Hippocampal formation (tissue), 2 donors: ENCODE measurements around the gene PLEKHA1.

ENCODE experiments used
- DNase-seq, 2 donors: peaks; one replicate each; lab custom pipeline; 2025; lab: John Stamatoyannopoulos, UW

PLEKHA1 gene

GRCh38 chr10:122346326-122346950 is 28.1 kb upstream of the PLEKHA1 start:
- no peak for DNase-seq

GRCh38 chr10:122347170-122347841 is 27.2 kb upstream of the PLEKHA1 start:
- DNase-seq = no peak

- DNase-seq = no peak
Measured at GRCh38 chr10:122348512-122348911, 26.0 kb upstream of the PLEKHA1 start.

GRCh38 chr10:122348935-122349361 is 25.6 kb upstream of the PLEKHA1 start:
- no peak for DNase-seq

GRCh38 chr10:122349758-122350369 is 24.6 kb upstream of the PLEKHA1 start:
- no peak for DNase-seq

- DNase-seq = no peak
Measured at GRCh38 chr10:122350893-122351292, 23.6 kb upstream of the PLEKHA1 start.

GRCh38 chr10:122352817-122353525 is 21.5 kb upstream of the PLEKHA1 start:
- DNase-seq = no peak

GRCh38 chr10:122354383-122354782 is 20.1 kb upstream of the PLEKHA1 start:
- DNase-seq = no peak

- DNase-seq = no peak
Measured at GRCh38 chr10:122357685-122358084, 16.8 kb upstream of the PLEKHA1 start.

GRCh38 chr10:122359621-122360020 is 14.9 kb upstream of the PLEKHA1 start:
- DNase-seq = no peak

- no peak for DNase-seq
Measured at GRCh38 chr10:122361046-122361445, 13.5 kb upstream of the PLEKHA1 start.

- DNase-seq = no peak
Measured at GRCh38 chr10:122362031-122362592, 12.4 kb upstream of the PLEKHA1 start.

GRCh38 chr10:122362621-122363020 is 11.9 kb upstream of the PLEKHA1 start:
- no peak for DNase-seq

- no peak for DNase-seq
Measured at GRCh38 chr10:122363311-122363710, 11.2 kb upstream of the PLEKHA1 start.

- no peak for DNase-seq
Measured at GRCh38 chr10:122363722-122364463, 10.6 kb upstream of the PLEKHA1 start.

- peak; percentile 53 to 86 for DNase-seq
Measured at GRCh38 chr10:122368502-122369254, 5.8 kb upstream of the PLEKHA1 start.

- DNase-seq = no peak
Measured at GRCh38 chr10:122373108-122373507, 1.4 kb upstream of the PLEKHA1 start.

GRCh38 chr10:122373721-122374120 is 787 bp upstream of the PLEKHA1 start:
- DNase-seq = peak in 1 of 2 donors; percentile 70

GRCh38 chr10:122374859-122375678 is 561 bp downstream of the PLEKHA1 start:
- DNase-seq = peak in 1 of 2 donors; percentile 62

- no peak for DNase-seq
Measured at GRCh38 chr10:122375679-122376160, 1.2 kb downstream of the PLEKHA1 start.
